ENCODE results near the gene ADAMTS10. TPM values are rescaled to one million over a fixed set of nuclear protein-coding genes. Genes with fewer than 3 reads are reported as not detected.

ADAMTS10 gene
- total and polyA plus RNA-seq, 2 of the 8 experiments (the other 6 are each of a cell fraction or from before 2014, with no cell fraction given), result 6.9 to 17.4 TPM

- TF ChIP-seq TCF12 (IDR thresholded peaks at IDR 0.05; ENCODE audit: low read depth, low read length), result 0 out of 2 replicates have a peak, but pooled peaks have one; percentile 34
- no peak for TF ChIP-seq BACH1 (IDR thresholded peaks at IDR 0.05; ENCODE audit: low read length)
- TF ChIP-seq SP1 (IDR thresholded peaks at IDR 0.05; ENCODE audit: low read depth, low read length), result no peak
- TF ChIP-seq GABPA (IDR thresholded peaks at IDR 0.05; ENCODE audit: borderline replicate concordance, insufficient read depth, low read length), result peak; percentile 55; the same call in 1 of the 2 replicates
- TF ChIP-seq SUZ12 (IDR thresholded peaks at IDR 0.05; ENCODE audit: low read length), result no peak
- TF ChIP-seq ATF2 (IDR thresholded peaks at IDR 0.05; ENCODE audit: low read length), result no peak
- no peak for TF ChIP-seq CEBPB (IDR thresholded peaks at IDR 0.05; ENCODE audit: low read depth, low read length)
- TF ChIP-seq EP300 (IDR thresholded peaks at IDR 0.05; ENCODE audit: borderline replicate concordance in 1 of 2, low read depth in 2 of 2, low read length in 2 of 2), result no peak
- no peak for TF ChIP-seq HDAC2 (IDR thresholded peaks at IDR 0.05; ENCODE audit: borderline replicate concordance in 1 of 2, low read depth in 2 of 2, low read length in 2 of 2)
- peak in 1 of 2 experiments; percentile 51; a peak in 1 of 4 replicates for TF ChIP-seq SIN3A (conservative IDR thresholded peaks at IDR 0.05 in 1 of 2, IDR thresholded peaks at IDR 0.05 in 1 of 2; ENCODE audit: low read depth in 1 of 2, low read length in 2 of 2)
- TF ChIP-seq SP2 (IDR thresholded peaks at IDR 0.05; ENCODE audit: low read length), result no peak
- TF ChIP-seq USF2 (IDR thresholded peaks at IDR 0.05; ENCODE audit: low read length), result no peak
- no peak for TF ChIP-seq NRF1 (IDR thresholded peaks at IDR 0.05; ENCODE audit: low read depth, low read length)
- no peak for TF ChIP-seq SIX5 (IDR thresholded peaks at IDR 0.05; ENCODE audit: low read depth, low read length)
- no peak for TF ChIP-seq EGR1 (IDR thresholded peaks at IDR 0.05; ENCODE audit: borderline replicate concordance, low read depth, low read length)
- TF ChIP-seq KDM5A (IDR thresholded peaks at IDR 0.05; ENCODE audit: low read length), result no peak
Observed at GRCh38 chr19:8585894-8586750, 24.4 kb downstream of the ADAMTS10 start (continued).
